Tibial nerve (tissue), 4 donors: Measurements from ENCODE around the gene EPB41L4B. TPM values are rescaled to one million over a fixed set of nuclear protein-coding genes. Genes with fewer than 3 reads are reported as not detected.
"Not testable (repeated sequence)": the region's sequence is repeated elsewhere in the genome, so short reads cannot be mapped to it uniquely, and the experiment has no call there.

Source experiments
- DNase-seq, 2 donors: peaks; one replicate each; pipeline ENCODE4 v3.0.0-alpha.2; 2019; ENCODE audit warnings: low spot score in 2 of 2
- H3K27ac ChIP-seq, 4 donors: fragments of 200-600 bp; sonication (generic) in 3 of 4; one replicate each; pipeline ENCODE4 v1.5.1; 2017 to 2019; ENCODE audit warnings: mild to moderate bottlenecking in 1 of 4
- H3K27me3 ChIP-seq, 2 donors: fragments of 200-600 bp; sonication (generic) in 1 of 2; one replicate each; pipeline versions ENCODE4 v1.5.1 to v1.6.0; 2017 to 2019
- H3K36me3 ChIP-seq, 3 donors: fragments of 200-600 bp; sonication (generic); one replicate each; pipeline ENCODE4 v1.5.1; 2018 to 2019
- H3K4me1 ChIP-seq, 4 donors: fragments of 200-600 bp; sonication (generic) in 3 of 4; one replicate each; pipeline ENCODE4 v1.5.1; 2017 to 2019
- H3K4me3 ChIP-seq, 4 donors: fragments of 200-600 bp; sonication (generic) in 3 of 4; one replicate each; pipeline ENCODE4 v1.5.1; 2017 to 2019; ENCODE audit warnings: mild to moderate bottlenecking in 1 of 4, moderate library complexity in 1 of 4
- H3K9me3 ChIP-seq, 4 donors: fragments of 200-600 bp; sonication (generic) in 3 of 4; one replicate each; pipeline ENCODE4 v1.5.1; 2017 to 2019
- CTCF ChIP-seq, 5 experiments: fragments of 200-600 bp in 3 of 5; fragments of 450-650 bp in 2 of 5; sonication (generic) in 3 of 5; IDR thresholded peaks; one replicate each; pipeline ENCODE4 v1.5.1; 2016 to 2019; ENCODE audit warnings: antibody characterized with exemption in 5 of 5, mild to moderate bottlenecking in 3 of 5, moderate library complexity in 2 of 5
- EP300 ChIP-seq, 2 donors: sonication (generic); formaldehyde crosslinking; IDR thresholded peaks; one replicate each; pipeline ENCODE4 v1.6.1; 2017; ENCODE audit warnings: antibody characterized with exemption in 2 of 2, mild to moderate bottlenecking in 1 of 2
- POLR2A ChIP-seq, 2 donors: fragments of 450-650 bp; IDR thresholded peaks; one replicate each; pipeline ENCODE4 v1.6.1; 2017; ENCODE audit warnings: antibody characterized with exemption in 2 of 2, mild to moderate bottlenecking in 2 of 2, moderate library complexity in 2 of 2
- WGBS, 2 donors: methylation state at CpG; one replicate each; pipeline ENCODE4 v1.1.5; 2018; 5-methylcytosine and 5-hydroxymethylcytosine counted together
- total RNA-seq, 4 donors: library from RNA; depleted of rRNA; stranded (reverse); fragments of >200 nt; gene quantifications; one replicate each; pipeline ENCODE4 v1.1.0, GENCODE V29; 2016

The EPB41L4B gene
- total RNA-seq, 4 donors from 2014 or later, result 14.7 to 28.0 (median 19.1) TPM

GRCh38 chr9:109286571-109286977 is 34.3 kb downstream of the EPB41L4B start:
- Histone ChIP-seq H3K4me1 (peaks cover 0 to 14% (median 0%) of the 10 kb centered on the region in 4 donors), H3K9me3 (no peaks in the 10 kb centered on the region), H3K27me3 (no peaks in the 10 kb centered on the region), H3K36me3 (peaks cover 0 to 6% (median 0%) of the 10 kb centered on the region in 3 donors), H3K4me3 (no peak overlapping the region), H3K27ac (no peak overlapping the region)
- DNase-seq, result no peak
- WGBS, 2 donors, result 78 to 87% methylated on average over 4 of the region's 4 CpGs
- TF ChIP-seq CTCF (IDR thresholded peaks at IDR 0.05) (no peak), POLR2A (IDR thresholded peaks at IDR 0.05) (no peak), EP300 (IDR thresholded peaks at IDR 0.05) (no peak)

GRCh38 chr9:109283672-109284071 is 37.2 kb downstream of the EPB41L4B start:
- not testable (repeated sequence) for H3K9me3 ChIP-seq, H3K27ac ChIP-seq, H3K27me3 ChIP-seq, H3K36me3 ChIP-seq, H3K4me1 ChIP-seq, DNase-seq, H3K4me3 ChIP-seq
- WGBS, 2 donors, result 89 to 94% methylated on average over 2 of the region's 2 CpGs

- H3K4me1 ChIP-seq, result peaks cover 0 to 7% (median 0%) of the 10 kb centered on the region in 4 donors
- H3K27me3 ChIP-seq, result no peaks in the 10 kb centered on the region
- H3K27ac ChIP-seq, result no peak overlapping the region
- no peaks in the 10 kb centered on the region for H3K9me3 ChIP-seq
- H3K36me3 ChIP-seq, result peaks cover 0 to 7% (median 0%) of the 10 kb centered on the region in 3 donors
- 69 to 70% methylated on average over 3 of the region's 3 CpGs for WGBS, 2 donors
- H3K4me3 ChIP-seq, result no peak overlapping the region
- TF ChIP-seq EP300 (IDR thresholded peaks at IDR 0.05), result no peak
- no peak for DNase-seq
These were observed 37.8 kb downstream of the EPB41L4B start for GRCh38 chr9:109283012-109283411.

GRCh38 chr9:109282302-109282701 is 38.6 kb downstream of the EPB41L4B start:
- no peak overlapping the region for H3K4me3 ChIP-seq
- H3K4me1 ChIP-seq, result peaks cover 0 to 6% (median 0%) of the 10 kb centered on the region in 4 donors
- H3K9me3 ChIP-seq, result no peaks in the 10 kb centered on the region
- no peak overlapping the region for H3K27ac ChIP-seq
- no peak for DNase-seq
- WGBS, 2 donors, result 93 to 95% methylated on average over 3 of the region's 3 CpGs
- peaks cover 0 to 9% (median 0%) of the 10 kb centered on the region in 3 donors for H3K36me3 ChIP-seq
- TF ChIP-seq CTCF (IDR thresholded peaks at IDR 0.05), result no peak
- TF ChIP-seq EP300 (IDR thresholded peaks at IDR 0.05), result no peak
- no peak for TF ChIP-seq POLR2A (IDR thresholded peaks at IDR 0.05)
- no peaks in the 10 kb centered on the region for H3K27me3 ChIP-seq

GRCh38 chr9:109281518-109281917 is 39.3 kb downstream of the EPB41L4B start:
- 89% methylated on average over 8 of the region's 8 CpGs for WGBS, 2 donors
- no peak overlapping the region for H3K27ac ChIP-seq
- no peaks in the 10 kb centered on the region for H3K27me3 ChIP-seq
- H3K9me3 ChIP-seq, result no peaks in the 10 kb centered on the region
- peaks cover 0 to 2% (median 0%) of the 10 kb centered on the region in 4 donors for H3K4me1 ChIP-seq
- DNase-seq, result no peak
- no peak for TF ChIP-seq EP300 (IDR thresholded peaks at IDR 0.05)
- TF ChIP-seq POLR2A (IDR thresholded peaks at IDR 0.05), result no peak
- TF ChIP-seq CTCF (IDR thresholded peaks at IDR 0.05), result no peak
- no peak overlapping the region for H3K4me3 ChIP-seq
- H3K36me3 ChIP-seq, result peaks cover 0 to 9% (median 0%) of the 10 kb centered on the region in 3 donors

GRCh38 chr9:109278848-109279247 is 42.0 kb downstream of the EPB41L4B start:
- 76 to 78% methylated on average over 2 of the region's 2 CpGs for WGBS, 2 donors
- Histone ChIP-seq H3K4me3 (no peak overlapping the region), H3K27ac (no peak overlapping the region), H3K9me3 (no peaks in the 10 kb centered on the region), H3K27me3 (no peaks in the 10 kb centered on the region), H3K4me1 (peaks cover 0 to 14% (median 0%) of the 10 kb centered on the region in 4 donors), H3K36me3 (peaks cover 0 to 9% (median 0%) of the 10 kb centered on the region in 3 donors)
- TF ChIP-seq POLR2A (IDR thresholded peaks at IDR 0.05) (no peak), CTCF (IDR thresholded peaks at IDR 0.05) (no peak), EP300 (IDR thresholded peaks at IDR 0.05) (no peak)
- DNase-seq, result no peak
